ENCODE results near the gene ARFGEF3.

Gene ARFGEF3

GRCh38 chr6:138162955-138163575 is 1.3 kb downstream of the ARFGEF3 start:
- DNase-seq (ENCODE audit: low read depth in 2 of 2) = no peak

GRCh38 chr6:138175596-138175995 is 13.9 kb downstream of the ARFGEF3 start:
- no peak for DNase-seq (ENCODE audit: low read depth in 2 of 2)

- DNase-seq (ENCODE audit: low read depth in 2 of 2) = no peak
Observed at GRCh38 chr6:138176652-138177232, 15.0 kb downstream of the ARFGEF3 start.

GRCh38 chr6:138182939-138183789 is 21.4 kb downstream of the ARFGEF3 start:
- no peak for DNase-seq (ENCODE audit: low read depth in 2 of 2)

- no peak for DNase-seq (ENCODE audit: low read depth in 2 of 2)
Observed at GRCh38 chr6:138183790-138184134, 22.0 kb downstream of the ARFGEF3 start.

GRCh38 chr6:138184230-138184629 is 22.5 kb downstream of the ARFGEF3 start:
- DNase-seq (ENCODE audit: low read depth in 2 of 2) = no peak

- no peak for DNase-seq (ENCODE audit: low read depth in 2 of 2)
Observed at GRCh38 chr6:138187156-138187555, 25.4 kb downstream of the ARFGEF3 start.

GRCh38 chr6:138188278-138188941 is 26.7 kb downstream of the ARFGEF3 start:
- no peak for DNase-seq (ENCODE audit: low read depth in 2 of 2)

GRCh38 chr6:138194287-138194686 is 32.5 kb downstream of the ARFGEF3 start:
- DNase-seq (ENCODE audit: low read depth in 2 of 2) = no peak

GRCh38 chr6:138196122-138196738 is 34.5 kb downstream of the ARFGEF3 start:
- DNase-seq (ENCODE audit: low read depth in 2 of 2) = no peak

GRCh38 chr6:138197570-138197969 is 35.8 kb downstream of the ARFGEF3 start:
- no peak for DNase-seq (ENCODE audit: low read depth in 2 of 2)

GRCh38 chr6:138198430-138199091 is 36.8 kb downstream of the ARFGEF3 start:
- DNase-seq (ENCODE audit: low read depth in 2 of 2) = no peak

GRCh38 chr6:138201836-138202235 is 40.1 kb downstream of the ARFGEF3 start:
- no peak for DNase-seq (ENCODE audit: low read depth in 2 of 2)

GRCh38 chr6:138203315-138203714 is 41.6 kb downstream of the ARFGEF3 start:
- DNase-seq (ENCODE audit: low read depth in 2 of 2) = no peak

- no peak for DNase-seq (ENCODE audit: low read depth in 2 of 2)
Observed at GRCh38 chr6:138204303-138204702, 42.6 kb downstream of the ARFGEF3 start.

- no peak for DNase-seq (ENCODE audit: low read depth in 2 of 2)
Observed at GRCh38 chr6:138204792-138205384, 43.1 kb downstream of the ARFGEF3 start.

GRCh38 chr6:138205437-138206094 is 43.8 kb downstream of the ARFGEF3 start:
- no peak for DNase-seq (ENCODE audit: low read depth in 2 of 2)

- DNase-seq (ENCODE audit: low read depth in 2 of 2) = no peak
Observed at GRCh38 chr6:138206862-138207261, 45.1 kb downstream of the ARFGEF3 start.

- DNase-seq (ENCODE audit: low read depth in 2 of 2) = no peak
Observed at GRCh38 chr6:138211048-138211581, 49.4 kb downstream of the ARFGEF3 start.

- no peak for DNase-seq (ENCODE audit: low read depth in 2 of 2)
Observed at GRCh38 chr6:138211601-138212000, 49.9 kb downstream of the ARFGEF3 start.

All from stimulated activated CD4-positive, alpha-beta T cell treated with anti-CD3 and anti-CD28 coated beads, Interleukin-12 subunit alpha, Interleukin-12 subunit beta, amount 100 ng/mL, for 24 hours (primary cell).